OCI-LY7 (cell line): ENCODE results near the gene HSPA2. TPM values are rescaled to one million over a fixed set of nuclear protein-coding genes. Genes with fewer than 3 reads are reported as not detected.

Experiments
- BruUV-seq: library from RNA; stranded (reverse); fragments of 400-500 nt; replicated peaks from 2 replicates; lab custom pipeline; 2021; lab: Mats Ljungman, UMichigan
- CTCF ChIA-PET: fragments of 300-600 bp; sonication (Branson Sonifier 250); formaldehyde crosslinking; loops from one replicate; lab custom pipeline; 2022; ENCODE audit warnings: antibody characterized with exemption; ENCODE audit not compliant: unreplicated experiment; lab: Charles Lee
- POLR2A ChIA-PET: fragments of 300-600 bp; sonication (Branson Sonifier 250); formaldehyde crosslinking; loops from one replicate; lab custom pipeline; 2022; ENCODE audit warnings: antibody characterized with exemption; lab: Charles Lee
- DNase-seq: peaks from one replicate; pipeline ENCODE4 v3.0.0-alpha.2; 2015; ENCODE audit warnings: low spot score
- H2AFZ ChIP-seq: fragments of 200-600 bp; sonication (generic), shearing (Covaris generic); 2 replicates; pipeline ENCODE4 v1.6.1; 2014; ENCODE audit warnings: mild to moderate bottlenecking, antibody characterized with exemption, low read length, moderate library complexity
- H3K27ac ChIP-seq: fragments of 200-600 bp; sonication (generic); 2 replicates; pipeline ENCODE4 v1.5.1; 2014; ENCODE audit warnings: mixed run types, low read depth, mild to moderate bottlenecking, moderate library complexity, low read length, inconsistent platforms; ENCODE audit not compliant: poor library complexity, severe bottlenecking
- H3K36me3 ChIP-seq: fragments of 200-600 bp; sonication (generic); 2 replicates; pipeline ENCODE4 v1.6.1; 2014; ENCODE audit warnings: mild to moderate bottlenecking, antibody characterized with exemption, low read length, moderate library complexity, mixed read lengths; ENCODE audit not compliant: insufficient read depth
- H3K4me1 ChIP-seq: fragments of 200-600 bp; sonication (generic); 2 replicates; pipeline ENCODE4 v1.5.1; 2014; ENCODE audit warnings: mild to moderate bottlenecking, low read length; ENCODE audit not compliant: insufficient read depth, poor library complexity, severe bottlenecking
- H3K4me2 ChIP-seq: fragments of 200-600 bp; sonication (generic); 2 replicates; pipeline ENCODE4 v1.6.1; 2014; ENCODE audit warnings: mild to moderate bottlenecking, low read length
- H3K4me3 ChIP-seq: fragments of 200-600 bp; sonication (generic); 2 replicates; pipeline ENCODE4 v1.5.1; 2014; ENCODE audit warnings: mild to moderate bottlenecking, low read depth, low read length; ENCODE audit not compliant: poor library complexity, severe bottlenecking
- H3K79me2 ChIP-seq: fragments of 200-600 bp; sonication (generic); 2 replicates; pipeline ENCODE4 v1.6.1; 2016; ENCODE audit warnings: low read depth, mild to moderate bottlenecking, low read length, moderate library complexity, mixed read lengths; ENCODE audit not compliant: insufficient read depth
- H3K9me2 ChIP-seq: fragments of 200-600 bp; sonication (generic); 2 replicates; pipeline ENCODE4 v1.6.1; 2016; ENCODE audit warnings: mild to moderate bottlenecking, low read length, mixed read lengths; ENCODE audit not compliant: insufficient read depth
- H3K9me3 ChIP-seq: fragments of 200-600 bp; sonication (generic); 2 replicates; pipeline ENCODE4 v1.6.1; 2014; ENCODE audit warnings: mild to moderate bottlenecking, mixed run types, low read length, mixed read lengths
- H4K20me1 ChIP-seq: fragments of 200-600 bp; sonication (generic); 2 replicates; pipeline ENCODE4 v1.6.1; 2014; ENCODE audit warnings: mild to moderate bottlenecking, antibody characterized with exemption, low read length, moderate library complexity, mixed read lengths; ENCODE audit not compliant: insufficient read depth
- CTCF ChIP-seq: fragments of 200-600 bp; sonication (generic); conservative IDR thresholded peaks from 2 replicates; pipeline ENCODE4 v1.5.1; 2014; ENCODE audit warnings: mild to moderate bottlenecking, antibody characterized with exemption, low read length, moderate library complexity, mixed read lengths
- EZH2phosphoT487 ChIP-seq: fragments of 200-600 bp; sonication (generic); IDR thresholded peaks from 2 replicates; pipeline ENCODE4 v1.6.1; 2018; ENCODE audit warnings: low read depth, borderline replicate concordance, mild to moderate bottlenecking, mixed run types, antibody characterized with exemption, low read length, moderate library complexity, mixed read lengths
- intact Hi-C: fragments of 100-400 bp; cut with micrococcal nuclease; formaldehyde crosslinking; loops from one replicate; pipeline ENCODE4 v1.10.0; 2022; ENCODE audit not compliant: unreplicated experiment
- small RNA-seq: library from RNA; depleted of rRNA; stranded (forward); fragments of <200 nt; gene quantifications from one replicate; pipeline ENCODE3, GENCODE V24; 2014
- total RNA-seq, 2 experiments: library from RNA; depleted of rRNA in 1 of 2; stranded (reverse); fragments of >200 nt in 1 of 2; shearing (Covaris generic) in 1 of 2; gene quantifications; 2 replicates each; pipeline ENCODE4 v1.2.3, GENCODE V29; 2014 to 2022

The HSPA2 gene
- total RNA-seq, 2 experiments from 2014 or later = 0.36 to 0.54 TPM

GRCh38 chr14:64591809-64592208, 51.3 kb downstream of the HSPA2 start:
- H3K27ac ChIP-seq = no peak overlapping the region
- H3K9me3 ChIP-seq = no peaks in the 10 kb centered on the region
- H3K4me1 ChIP-seq = no peaks in the 10 kb centered on the region
- DNase-seq = no peak
- no peaks in the 10 kb centered on the region for H3K9me2 ChIP-seq
- ChIA-PET POLR2A (no interaction called here), CTCF (no interaction called here)
- no peak overlapping the region for H2AFZ ChIP-seq
- no peaks in the 10 kb centered on the region for H3K36me3 ChIP-seq
- no peaks in the 10 kb centered on the region for H4K20me1 ChIP-seq
- H3K79me2 ChIP-seq = no peaks in the 10 kb centered on the region
- intact Hi-C loops = no loop called here
- TF ChIP-seq EZH2phosphoT487 (no peak), CTCF (no peak)
- no peak overlapping the region for H3K4me2 ChIP-seq
- no TSS peak for BruUV-seq
- H3K4me3 ChIP-seq = no peak overlapping the region

Small RNAs within 50 kb of the gene (small RNA-seq; reads per million reads assigned to genes)
- gene AL049869.4 = not detected

Other genes with a start within 250 kb of the HSPA2 start
- gene ESR2, start 246.4 kb upstream of the HSPA2 start, total RNA-seq (2014; rRNA removed; shearing (Covaris generic)) = 13.4 and 15.9 TPM in 2 replicates
- gene ESR2, start 246.4 kb upstream of the HSPA2 start, total RNA-seq (2022) = 30.4 and 37.7 TPM in 2 replicates
- 73.7 and 100 TPM in 2 replicates for gene MTHFD1, start 152.4 kb upstream of the HSPA2 start, total RNA-seq (2014; rRNA removed; shearing (Covaris generic))
- gene MTHFD1, start 152.4 kb upstream of the HSPA2 start, total RNA-seq (2022) = 163 and 166 TPM in 2 replicates
- 0.31 and 0.92 TPM in 2 replicates for gene AKAP5, start 75.2 kb upstream of the HSPA2 start, total RNA-seq (2014; rRNA removed; shearing (Covaris generic))
- gene AKAP5, start 75.2 kb upstream of the HSPA2 start, total RNA-seq (2022) = 0.57 TPM in 2 replicates
- 16.1 and 18.4 TPM in 2 replicates for gene ZBTB25, start 36.9 kb upstream of the HSPA2 start, total RNA-seq (2014; rRNA removed; shearing (Covaris generic))
- 35.4 and 37.1 TPM in 2 replicates for gene ZBTB25, start 36.9 kb upstream of the HSPA2 start, total RNA-seq (2022)
- gene ZBTB1, start 36.0 kb upstream of the HSPA2 start, total RNA-seq (2014; rRNA removed; shearing (Covaris generic)) = 34.1 and 41.2 TPM in 2 replicates
- 47.5 and 49.5 TPM in 2 replicates for gene ZBTB1, start 36.0 kb upstream of the HSPA2 start, total RNA-seq (2022)
- gene PPP1R36, start 9.2 kb downstream of the HSPA2 start, total RNA-seq (2014; rRNA removed; shearing (Covaris generic)) = 1.2 TPM in 1 of 2 replicates, not detected in the other
- gene PPP1R36, start 9.2 kb downstream of the HSPA2 start, total RNA-seq (2022) = not detected in 2 replicates
- not detected in 2 replicates for gene PLEKHG3, start 163.7 kb downstream of the HSPA2 start, total RNA-seq (2014; rRNA removed; shearing (Covaris generic))
- gene PLEKHG3, start 163.7 kb downstream of the HSPA2 start, total RNA-seq (2022) = not detected in 2 replicates